Kidney epithelial cell (primary cell): ENCODE data around the gene CDH8. TPM values are rescaled to one million over a fixed set of nuclear protein-coding genes. Genes with fewer than 3 reads are reported as not detected.

Experiments used
- DNase-seq: peaks from one replicate; pipeline ENCODE4 v3.0.0-alpha.2; 2010; ENCODE audit warnings: low read depth
- H3K27me3 ChIP-seq: 2 replicates; pipeline ENCODE4 v1.6.0; 2011; ENCODE audit warnings: low read length; ENCODE audit not compliant: control insufficient read depth, insufficient read depth
- H3K36me3 ChIP-seq: 2 replicates; pipeline ENCODE4 v1.5.1; 2011; ENCODE audit warnings: low read length; ENCODE audit not compliant: control insufficient read depth, insufficient read depth
- H3K4me3 ChIP-seq: 2 replicates; pipeline ENCODE4 v1.5.1; 2011; ENCODE audit warnings: low read depth, mild to moderate bottlenecking, control low read depth, low read length
- total RNA-seq: library from RNA; depleted of rRNA; stranded (reverse); fragments of >200 nt; gene quantifications from 2 replicates; pipeline ENCODE4 v1.2.3, GENCODE V29; 2015
- TF ChIP-seq, protein P1 (sequence below): IDR thresholded peaks from 2 replicates; pipeline ENCODE4 v1.5.1; 2011; ENCODE audit warnings: mild to moderate bottlenecking, moderate library complexity, low read length, control low read depth, inconsistent platforms; ENCODE audit not compliant: insufficient read depth, poor library complexity, severe bottlenecking

CDH8 gene
- total RNA-seq, 1 donor from 2014 or later: 0.92 TPM

DNA sequence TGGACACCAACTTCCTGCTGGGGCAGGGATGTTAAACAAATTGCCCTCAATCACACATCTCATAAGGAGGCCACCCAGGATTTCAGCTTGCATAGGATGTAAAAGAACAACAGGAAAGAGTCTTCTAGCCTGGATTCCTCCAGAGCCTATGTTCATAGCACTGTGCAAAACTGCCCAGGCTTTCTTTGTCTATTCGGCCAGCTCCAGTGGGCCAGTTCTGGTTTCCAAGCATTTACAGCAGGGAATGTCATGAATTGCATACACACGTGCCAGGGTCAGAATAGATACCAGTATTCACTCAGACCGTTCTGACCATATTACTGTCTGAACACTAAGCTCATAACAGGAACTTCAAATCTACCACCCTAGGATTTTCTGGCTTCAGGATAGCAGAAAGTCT, 273.2 kb downstream of the CDH8 start:
- Histone ChIP-seq H3K4me3 (no peak overlapping the region), H3K36me3 (no peaks in the 10 kb centered on the region), H3K27me3 (no peaks in the 10 kb centered on the region)
- DNase-seq: no peak
- TF ChIP-seq, protein P1, sequence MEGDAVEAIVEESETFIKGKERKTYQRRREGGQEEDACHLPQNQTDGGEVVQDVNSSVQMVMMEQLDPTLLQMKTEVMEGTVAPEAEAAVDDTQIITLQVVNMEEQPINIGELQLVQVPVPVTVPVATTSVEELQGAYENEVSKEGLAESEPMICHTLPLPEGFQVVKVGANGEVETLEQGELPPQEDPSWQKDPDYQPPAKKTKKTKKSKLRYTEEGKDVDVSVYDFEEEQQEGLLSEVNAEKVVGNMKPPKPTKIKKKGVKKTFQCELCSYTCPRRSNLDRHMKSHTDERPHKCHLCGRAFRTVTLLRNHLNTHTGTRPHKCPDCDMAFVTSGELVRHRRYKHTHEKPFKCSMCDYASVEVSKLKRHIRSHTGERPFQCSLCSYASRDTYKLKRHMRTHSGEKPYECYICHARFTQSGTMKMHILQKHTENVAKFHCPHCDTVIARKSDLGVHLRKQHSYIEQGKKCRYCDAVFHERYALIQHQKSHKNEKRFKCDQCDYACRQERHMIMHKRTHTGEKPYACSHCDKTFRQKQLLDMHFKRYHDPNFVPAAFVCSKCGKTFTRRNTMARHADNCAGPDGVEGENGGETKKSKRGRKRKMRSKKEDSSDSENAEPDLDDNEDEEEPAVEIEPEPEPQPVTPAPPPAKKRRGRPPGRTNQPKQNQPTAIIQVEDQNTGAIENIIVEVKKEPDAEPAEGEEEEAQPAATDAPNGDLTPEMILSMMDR: no peak

GRCh38 chr16:61730997-61731396, 305.2 kb downstream of the CDH8 start:
- DNase-seq: no peak
- Histone ChIP-seq H3K4me3 (no peak overlapping the region), H3K36me3 (no peaks in the 10 kb centered on the region), H3K27me3 (no peaks in the 10 kb centered on the region)
- TF ChIP-seq, protein P1: no peak

- Histone ChIP-seq H3K27me3 (no peaks in the 10 kb centered on the region), H3K36me3 (no peaks in the 10 kb centered on the region), H3K4me3 (no peak overlapping the region)
- TF ChIP-seq, protein P1: no peak
- DNase-seq: no peak
Measured at GRCh38 chr16:61726701-61727100, 309.5 kb downstream of the CDH8 start.

GRCh38 chr16:61726125-61726524, 310.1 kb downstream of the CDH8 start:
- TF ChIP-seq, protein P1: no peak
- DNase-seq: no peak
- no peaks in the 10 kb centered on the region for H3K36me3 ChIP-seq
- H3K27me3 ChIP-seq: no peaks in the 10 kb centered on the region
- no peak overlapping the region for H3K4me3 ChIP-seq

DNA sequence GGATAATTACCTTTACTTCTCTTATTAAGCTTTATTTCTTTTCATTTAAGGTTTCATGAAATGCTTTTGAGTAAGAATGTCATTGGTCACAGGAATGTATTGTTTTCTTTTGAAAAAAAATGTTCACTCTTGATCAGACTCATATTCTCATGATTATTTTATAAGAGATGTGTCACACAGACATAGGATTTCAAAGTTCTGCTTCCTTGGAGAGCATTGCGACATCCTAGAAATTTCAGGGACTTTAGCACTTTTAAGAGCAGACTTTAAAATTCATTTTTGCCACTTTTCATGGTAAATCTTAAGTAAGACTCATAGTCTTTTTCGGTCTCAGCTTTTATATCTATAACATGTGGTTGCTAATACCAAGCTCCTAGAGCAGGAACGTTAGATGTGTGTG, 314.7 kb downstream of the CDH8 start:
- H3K36me3 ChIP-seq: no peaks in the 10 kb centered on the region
- H3K27me3 ChIP-seq: no peaks in the 10 kb centered on the region
- DNase-seq: no peak
- no peak overlapping the region for H3K4me3 ChIP-seq
- TF ChIP-seq, protein P1: no peak

GRCh38 chr16:61715393-61715792, 320.8 kb downstream of the CDH8 start:
- TF ChIP-seq, protein P1: no peak
- H3K36me3 ChIP-seq: no peaks in the 10 kb centered on the region
- H3K27me3 ChIP-seq: no peaks in the 10 kb centered on the region
- H3K4me3 ChIP-seq: no peak overlapping the region
- no peak for DNase-seq
